Fibroblast of villous mesenchyme (primary cell): ENCODE results near the gene ARF6. TPM values are rescaled to one million over a fixed set of nuclear protein-coding genes. Genes with fewer than 3 reads are reported as not detected.
A peak's percentile ranks its signal among the peaks of the same experiment; 100 is the strongest.

Experiments
- DNase-seq: peaks from one replicate; pipeline ENCODE4 v3.0.0-alpha.2; 2010; ENCODE audit warnings: low read depth
- H3K4me3 ChIP-seq: 2 replicates; pipeline ENCODE4 v1.5.1; 2011; ENCODE audit warnings: low read depth, mild to moderate bottlenecking, low read length
- total RNA-seq: library from RNA; depleted of rRNA; stranded (reverse); fragments of >200 nt; gene quantifications from 2 replicates; pipeline ENCODE4 v1.2.3, GENCODE V29; 2012
- TF ChIP-seq, protein P1 (sequence below): IDR thresholded peaks from 2 replicates; pipeline ENCODE4 v1.5.1; 2012; ENCODE audit warnings: low read depth, mild to moderate bottlenecking, low read length; ENCODE audit not compliant: insufficient read depth

Gene ARF6
- total RNA-seq, 1 donor: 111 TPM

DNA sequence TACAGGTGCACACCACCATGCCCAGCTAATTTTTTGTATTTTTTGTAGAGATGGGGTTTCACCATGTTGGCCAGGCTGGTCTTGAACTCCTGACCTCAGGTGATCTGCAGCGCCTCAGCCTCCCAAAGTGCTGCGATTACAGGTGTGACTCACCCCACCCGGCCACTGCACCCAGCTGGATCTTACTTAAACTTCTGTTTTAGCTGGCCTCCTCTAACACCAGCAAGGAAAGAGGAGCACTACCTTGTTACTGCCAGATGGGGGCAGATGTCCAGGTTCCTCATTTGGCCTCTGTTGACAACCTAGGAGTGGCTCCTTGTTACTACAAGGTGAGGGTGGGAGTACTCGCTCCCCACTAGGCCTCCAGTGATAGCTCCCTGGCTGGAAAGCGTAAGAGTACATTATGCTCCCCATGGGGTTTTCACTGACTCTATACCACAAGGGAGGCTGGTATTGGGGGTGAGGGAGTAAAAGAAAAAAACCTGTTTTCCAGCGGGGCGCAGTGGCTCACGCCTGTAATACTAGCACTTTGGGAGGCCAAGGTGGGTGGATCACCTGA lies 13.2 kb upstream of the ARF6 start:
- no peak overlapping the region for H3K4me3 ChIP-seq

DNA sequence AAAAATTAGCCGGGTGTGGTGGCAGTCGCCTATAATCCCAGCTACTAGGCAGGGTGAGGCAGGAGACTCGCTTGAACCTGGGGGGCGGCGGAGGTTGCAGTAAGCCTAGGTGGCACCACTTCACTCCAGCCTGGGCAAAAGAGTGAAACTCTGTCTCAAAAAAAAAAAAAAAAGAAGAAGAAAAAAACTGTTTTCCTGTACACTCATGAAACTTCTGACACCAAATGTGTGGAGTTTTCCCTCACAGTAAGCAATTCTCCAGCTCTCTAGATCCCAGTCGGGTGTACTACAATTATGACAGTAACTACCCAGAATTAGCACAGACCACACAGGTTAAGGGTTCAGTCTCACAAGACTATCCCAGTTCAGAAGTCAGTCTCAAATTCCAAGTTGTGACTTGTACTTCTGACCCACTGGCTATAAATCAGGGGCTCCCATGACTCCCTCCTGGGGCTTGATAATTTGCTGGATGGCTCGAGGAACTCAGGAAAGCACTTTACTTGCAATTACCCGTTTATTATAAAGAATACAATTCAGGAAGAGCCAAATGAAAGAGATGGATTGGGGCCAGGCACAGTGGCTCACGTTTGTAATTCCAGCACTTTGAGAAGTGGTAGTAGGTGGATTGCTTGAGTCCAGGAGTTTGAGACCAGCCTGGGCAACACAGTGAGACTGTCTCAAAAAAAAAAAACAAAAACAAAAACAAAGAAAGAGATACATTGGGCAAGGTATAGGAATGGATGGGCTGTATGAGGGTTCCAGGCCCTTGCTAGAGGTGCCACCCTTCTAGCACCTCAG lies 12.4 kb upstream of the ARF6 start:
- TF ChIP-seq, protein P1, sequence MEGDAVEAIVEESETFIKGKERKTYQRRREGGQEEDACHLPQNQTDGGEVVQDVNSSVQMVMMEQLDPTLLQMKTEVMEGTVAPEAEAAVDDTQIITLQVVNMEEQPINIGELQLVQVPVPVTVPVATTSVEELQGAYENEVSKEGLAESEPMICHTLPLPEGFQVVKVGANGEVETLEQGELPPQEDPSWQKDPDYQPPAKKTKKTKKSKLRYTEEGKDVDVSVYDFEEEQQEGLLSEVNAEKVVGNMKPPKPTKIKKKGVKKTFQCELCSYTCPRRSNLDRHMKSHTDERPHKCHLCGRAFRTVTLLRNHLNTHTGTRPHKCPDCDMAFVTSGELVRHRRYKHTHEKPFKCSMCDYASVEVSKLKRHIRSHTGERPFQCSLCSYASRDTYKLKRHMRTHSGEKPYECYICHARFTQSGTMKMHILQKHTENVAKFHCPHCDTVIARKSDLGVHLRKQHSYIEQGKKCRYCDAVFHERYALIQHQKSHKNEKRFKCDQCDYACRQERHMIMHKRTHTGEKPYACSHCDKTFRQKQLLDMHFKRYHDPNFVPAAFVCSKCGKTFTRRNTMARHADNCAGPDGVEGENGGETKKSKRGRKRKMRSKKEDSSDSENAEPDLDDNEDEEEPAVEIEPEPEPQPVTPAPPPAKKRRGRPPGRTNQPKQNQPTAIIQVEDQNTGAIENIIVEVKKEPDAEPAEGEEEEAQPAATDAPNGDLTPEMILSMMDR: no peak
- DNase-seq: peak; percentile 81
- no peak overlapping the region for H3K4me3 ChIP-seq

More for the DNA sequence above, 13.2 kb upstream of the ARF6 start:
- peak; percentile 61 for DNase-seq
- TF ChIP-seq, protein P1: peak; percentile 79

DNA sequence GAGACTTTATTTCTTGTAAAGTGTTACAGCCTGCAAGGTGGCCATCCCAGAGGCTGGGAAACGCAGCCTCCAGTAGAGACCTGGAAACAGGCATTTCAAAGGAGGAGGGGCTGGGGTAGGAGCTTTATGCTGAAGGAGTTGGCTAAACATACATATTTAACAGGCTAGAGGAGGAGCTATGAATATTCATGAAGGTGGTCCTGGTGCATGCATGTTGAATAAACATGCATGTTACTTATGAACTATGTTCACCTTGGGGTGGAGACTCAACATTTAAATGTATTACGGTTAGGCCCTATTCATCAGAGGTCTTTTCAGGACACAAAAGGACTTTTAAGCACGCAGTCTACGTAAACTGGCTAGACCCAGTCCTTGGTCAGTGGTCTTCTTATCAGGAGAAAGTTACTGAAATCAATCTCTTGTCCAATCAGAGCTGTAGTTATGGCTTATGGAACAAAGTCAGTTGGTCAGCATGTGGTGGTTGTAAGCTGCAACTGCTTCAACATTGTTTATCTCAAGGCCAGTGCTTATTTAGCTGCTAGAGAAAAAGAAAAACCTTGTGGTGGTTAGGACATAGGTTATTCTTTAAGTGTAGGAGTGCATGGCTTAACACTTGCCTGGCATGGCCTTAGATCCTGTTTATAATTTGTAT lies 11.4 kb upstream of the ARF6 start:
- DNase-seq: peak; percentile 90
- TF ChIP-seq, protein P1: peak; percentile 2
- H3K4me3 ChIP-seq: no peak overlapping the region

DNA sequence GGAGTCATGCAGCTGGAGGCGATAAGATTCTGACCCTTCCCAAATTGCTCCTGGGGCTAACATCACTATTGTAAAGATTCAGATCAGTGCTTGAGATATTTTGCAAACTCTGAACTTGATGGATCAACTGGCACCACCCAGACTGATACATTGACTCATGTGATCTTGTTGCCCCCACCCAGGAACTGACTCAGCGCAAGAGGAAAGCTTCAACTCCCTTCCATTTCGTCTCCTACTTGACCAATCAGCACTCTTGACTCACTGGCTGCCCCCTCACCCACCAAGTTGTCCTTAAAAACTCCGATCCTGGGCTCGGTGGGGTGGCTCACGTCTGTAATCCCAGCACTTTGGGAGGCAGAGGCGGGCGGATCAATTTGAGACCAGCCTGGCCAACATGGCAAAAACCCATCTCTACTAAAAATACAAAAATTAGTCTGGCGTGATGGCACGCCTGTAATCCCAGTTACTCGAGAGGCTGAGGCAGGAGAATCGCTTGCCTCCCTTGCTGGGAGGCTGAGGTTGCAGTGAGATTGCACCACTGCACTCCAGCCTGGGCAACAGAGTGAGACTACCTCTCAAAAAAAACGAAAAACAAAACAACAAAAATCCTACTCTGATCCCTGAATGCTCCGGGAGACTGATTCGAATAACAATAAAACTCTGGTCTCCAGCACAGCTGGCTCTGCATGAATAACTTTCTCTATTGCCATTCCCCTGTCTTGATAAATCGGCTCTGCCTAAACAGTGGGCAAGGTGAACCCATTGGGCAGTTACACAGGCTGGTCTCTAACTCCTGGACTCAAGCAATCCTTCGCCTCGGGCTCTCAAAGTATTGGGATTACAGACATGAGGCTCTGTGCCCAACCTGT lies 9.8 kb upstream of the ARF6 start:
- DNase-seq: peak; percentile 66
- TF ChIP-seq, protein P1: no peak

DNA sequence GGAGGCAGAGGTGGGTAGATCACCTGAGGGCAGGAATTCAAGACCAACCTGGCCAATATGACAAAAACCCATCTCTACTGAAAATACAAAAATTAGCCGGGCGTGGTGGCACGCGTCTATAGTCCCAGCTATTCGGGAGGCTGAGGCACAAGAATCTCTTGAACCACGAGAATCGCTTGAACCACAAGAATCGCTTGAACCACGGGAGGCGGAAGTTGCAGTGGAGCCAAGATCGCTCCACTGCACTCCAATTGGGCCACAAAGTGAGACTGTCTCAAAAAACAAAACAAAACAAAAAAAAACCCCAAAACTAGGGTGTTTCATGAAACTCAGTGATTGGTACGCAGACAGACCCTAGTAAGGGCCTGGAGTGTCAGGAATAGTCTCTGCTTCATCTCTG lies 6.4 kb upstream of the ARF6 start:
- no peak for DNase-seq
- TF ChIP-seq, protein P1: no peak
- H3K4me3 ChIP-seq: no peak overlapping the region

More for the DNA sequence above, 9.8 kb upstream of the ARF6 start:
- H3K4me3 ChIP-seq: no peak overlapping the region

DNA sequence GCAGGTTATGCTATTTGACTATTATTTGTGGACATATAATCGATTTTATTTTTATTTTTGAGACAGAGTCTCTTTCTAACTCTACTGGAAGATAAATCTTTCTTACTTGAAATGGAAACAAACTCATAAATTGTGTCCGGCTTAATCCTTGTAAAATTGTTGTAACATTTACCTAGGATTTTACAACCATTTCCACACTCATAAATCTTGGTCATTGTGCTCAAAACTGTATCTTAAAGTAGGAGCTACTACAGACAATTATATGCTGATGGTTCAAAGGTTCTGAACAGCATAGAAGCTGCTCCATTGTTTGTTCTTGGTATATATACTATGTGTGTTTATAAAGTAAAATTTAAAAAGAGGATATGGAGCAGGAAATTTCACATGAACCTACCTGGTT lies 4.6 kb upstream of the ARF6 start:
- TF ChIP-seq, protein P1: no peak
- H3K4me3 ChIP-seq: no peak overlapping the region
- no peak for DNase-seq
